NCI-H1048 (cell line): ENCODE data around the gene SNHG17.
A peak's percentile ranks its signal among the peaks of the same experiment; 100 is the strongest.
"Not testable (repeated sequence)": the region's sequence is repeated elsewhere in the genome, so short reads cannot be mapped to it uniquely, and the experiment has no call there.

ENCODE experiments used
- DNase-seq: peaks from one replicate; lab custom pipeline; 2025; lab: John Stamatoyannopoulos, UW

SNHG17 gene

GRCh38 chr20:38447931-38448675, 13.0 kb upstream of the SNHG17 start:
- DNase-seq: no peak

- DNase-seq: no peak
These were observed 12.1 kb upstream of the SNHG17 start for GRCh38 chr20:38447251-38447661.

- peak; percentile 87 for DNase-seq
These were observed 11.5 kb upstream of the SNHG17 start for GRCh38 chr20:38446441-38447209.

GRCh38 chr20:38445901-38446425, 10.8 kb upstream of the SNHG17 start:
- no peak for DNase-seq

- DNase-seq: no peak
These were observed 10.3 kb upstream of the SNHG17 start for GRCh38 chr20:38445381-38445796.

GRCh38 chr20:38441916-38442315, 6.8 kb upstream of the SNHG17 start:
- no peak for DNase-seq

- not testable (repeated sequence) for DNase-seq
These were observed 6.0 kb upstream of the SNHG17 start for GRCh38 chr20:38441110-38441509.

GRCh38 chr20:38437796-38438195, 2.7 kb upstream of the SNHG17 start:
- no peak for DNase-seq

GRCh38 chr20:38435555-38435939, 419 bp upstream of the SNHG17 start:
- DNase-seq: no peak

- DNase-seq: no peak
These were observed 807 bp downstream of the SNHG17 start for GRCh38 chr20:38434301-38434741.

GRCh38 chr20:38433304-38433972, 1.7 kb downstream of the SNHG17 start:
- DNase-seq: no peak

GRCh38 chr20:38432870-38433269, 2.3 kb downstream of the SNHG17 start:
- DNase-seq: not testable (repeated sequence)

- DNase-seq: no peak
These were observed 2.8 kb downstream of the SNHG17 start for GRCh38 chr20:38432292-38432691.

- DNase-seq: no peak
These were observed 4.3 kb downstream of the SNHG17 start for GRCh38 chr20:38430679-38431325.

GRCh38 chr20:38429301-38429700, 5.8 kb downstream of the SNHG17 start:
- DNase-seq: no peak

- no peak for DNase-seq
These were observed 6.3 kb downstream of the SNHG17 start for GRCh38 chr20:38428800-38429199.

GRCh38 chr20:38427655-38428023, 7.5 kb downstream of the SNHG17 start:
- no peak for DNase-seq

- DNase-seq: no peak
These were observed 8.9 kb downstream of the SNHG17 start for GRCh38 chr20:38426006-38426897.

GRCh38 chr20:38424401-38424800, 10.7 kb downstream of the SNHG17 start:
- no peak for DNase-seq

GRCh38 chr20:38423541-38423940, 11.6 kb downstream of the SNHG17 start:
- DNase-seq: no peak

- no peak for DNase-seq
These were observed 13.2 kb downstream of the SNHG17 start for GRCh38 chr20:38421915-38422314.
